Breast epithelium (tissue), 4 donors: ENCODE data around the gene MRPL20. TPM values are rescaled to one million over a fixed set of nuclear protein-coding genes. Genes with fewer than 3 reads are reported as not detected.
"Not testable (repeated sequence)": the region's sequence is repeated elsewhere in the genome, so short reads cannot be mapped to it uniquely, and the experiment has no call there.

ENCODE experiments used
- DNase-seq, 2 donors: peaks; one replicate each; pipeline ENCODE4 v3.0.0-alpha.2; 2019; ENCODE audit warnings: low spot score in 2 of 2
- H3K27ac ChIP-seq, 2 donors: fragments of 200-600 bp; sonication (generic) in 1 of 2; one replicate each; pipeline ENCODE4 v1.5.1; 2016 to 2019; ENCODE audit warnings: mild to moderate bottlenecking in 1 of 2
- H3K27me3 ChIP-seq, 2 donors: fragments of 200-600 bp; sonication (generic) in 1 of 2; one replicate each; pipeline versions ENCODE4 v1.5.1 to v1.6.0; 2017 to 2019; ENCODE audit warnings: control low read depth in 1 of 2, mild to moderate bottlenecking in 1 of 2
- H3K36me3 ChIP-seq: fragments of 200-600 bp; one replicate; pipeline ENCODE4 v1.5.1; 2019
- H3K4me1 ChIP-seq, 2 donors: fragments of 200-600 bp; sonication (generic); one replicate each; pipeline ENCODE4 v1.5.1; 2016 to 2019; ENCODE audit warnings: control low read depth in 1 of 2
- H3K4me3 ChIP-seq, 3 donors: fragments of 200-600 bp; sonication (generic); 1 replicate in 2 of 3; 2 replicates in 1 of 3; pipeline ENCODE4 v1.5.1; 2016 to 2019; ENCODE audit warnings: mild to moderate bottlenecking in 3 of 3, moderate library complexity in 2 of 3
- H3K9me3 ChIP-seq, 2 donors: fragments of 200-600 bp; sonication (generic) in 1 of 2; one replicate each; pipeline ENCODE4 v1.5.1; 2016 to 2019; ENCODE audit warnings: control low read depth in 1 of 2
- CTCF ChIP-seq, 3 donors: fragments of 450-650 bp; IDR thresholded peaks; one replicate each; pipeline ENCODE4 v1.5.1; 2016 to 2017; ENCODE audit warnings: antibody characterized with exemption in 3 of 3, mild to moderate bottlenecking in 3 of 3, moderate library complexity in 3 of 3
- POLR2A ChIP-seq: fragments of 450-650 bp; IDR thresholded peaks from one replicate; pipeline ENCODE4 v1.6.1; 2016; ENCODE audit warnings: antibody characterized with exemption, mild to moderate bottlenecking, moderate library complexity
- POLR2AphosphoS5 ChIP-seq, 3 donors: sonication (generic); formaldehyde crosslinking; IDR thresholded peaks; one replicate each; pipeline ENCODE4 v1.6.1; 2017; ENCODE audit warnings: antibody characterized with exemption in 3 of 3
- intact Hi-C: fragments of 100-400 bp; cut with DNase I; formaldehyde crosslinking; loops from one replicate; pipeline ENCODE4 v1.15.1; 2023; ENCODE audit warnings: low total_unique reads
- total RNA-seq, 3 donors: library from RNA; depleted of rRNA; stranded (reverse); fragments of >200 nt; gene quantifications; one replicate each; pipeline ENCODE4 v1.1.0, GENCODE V29; 2016

MRPL20 gene
- total RNA-seq, 3 donors from 2014 or later: 127 to 149 (median 147) TPM

GRCh38 chr1:1371364-1371745 is 35.7 kb downstream of the MRPL20 start:
- intact Hi-C loops: no loop called here
- H3K27ac ChIP-seq: no peak overlapping the region
- no peaks in the 10 kb centered on the region for H3K9me3 ChIP-seq
- H3K4me1 ChIP-seq: peaks cover 13 to 15% of the 10 kb centered on the region in 2 donors
- H3K27me3 ChIP-seq: no peaks in the 10 kb centered on the region
- TF ChIP-seq CTCF (IDR thresholded peaks at IDR 0.05) (no peak), POLR2AphosphoS5 (IDR thresholded peaks at IDR 0.05) (no peak), POLR2A (no peak)
- no peak for DNase-seq
- H3K36me3 ChIP-seq: no peaks in the 10 kb centered on the region
- H3K4me3 ChIP-seq: no peak overlapping the region

DNA sequence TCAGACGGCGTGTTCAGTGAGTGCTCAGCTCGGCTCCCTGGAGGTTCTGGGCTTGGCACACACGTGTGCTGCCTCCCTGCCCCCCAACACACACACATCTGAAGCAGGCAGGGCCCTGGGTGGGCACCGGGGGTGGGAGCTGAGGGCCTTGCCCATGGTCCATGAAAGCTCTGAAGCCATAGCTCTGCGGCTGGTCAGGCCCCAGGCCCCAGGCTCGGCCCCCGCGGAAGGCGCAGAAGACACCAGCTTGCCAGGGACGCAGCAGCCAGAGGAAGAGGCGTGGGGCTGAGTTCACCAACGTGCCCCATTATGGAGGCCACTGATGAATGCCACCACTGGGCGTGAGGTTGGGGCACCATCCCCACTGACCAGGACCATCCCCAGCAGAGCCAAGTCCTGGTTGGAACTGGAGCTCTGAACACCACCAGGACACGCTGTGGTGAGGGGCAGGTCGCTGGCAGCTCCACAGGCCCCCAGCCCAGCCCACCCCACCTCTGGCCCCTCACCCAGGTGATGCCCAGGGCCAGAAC is 36.3 kb downstream of the MRPL20 start:
- peaks cover 13 to 15% of the 10 kb centered on the region in 2 donors for H3K4me1 ChIP-seq
- H3K9me3 ChIP-seq: no peaks in the 10 kb centered on the region
- H3K4me3 ChIP-seq: no peak overlapping the region
- TF ChIP-seq CTCF (IDR thresholded peaks at IDR 0.05) (no peak), POLR2A (no peak), POLR2AphosphoS5 (IDR thresholded peaks at IDR 0.05) (no peak)
- intact Hi-C loops: no loop called here
- DNase-seq: no peak
- H3K27me3 ChIP-seq: no peaks in the 10 kb centered on the region
- no peaks in the 10 kb centered on the region for H3K36me3 ChIP-seq
- H3K27ac ChIP-seq: no peak overlapping the region

DNA sequence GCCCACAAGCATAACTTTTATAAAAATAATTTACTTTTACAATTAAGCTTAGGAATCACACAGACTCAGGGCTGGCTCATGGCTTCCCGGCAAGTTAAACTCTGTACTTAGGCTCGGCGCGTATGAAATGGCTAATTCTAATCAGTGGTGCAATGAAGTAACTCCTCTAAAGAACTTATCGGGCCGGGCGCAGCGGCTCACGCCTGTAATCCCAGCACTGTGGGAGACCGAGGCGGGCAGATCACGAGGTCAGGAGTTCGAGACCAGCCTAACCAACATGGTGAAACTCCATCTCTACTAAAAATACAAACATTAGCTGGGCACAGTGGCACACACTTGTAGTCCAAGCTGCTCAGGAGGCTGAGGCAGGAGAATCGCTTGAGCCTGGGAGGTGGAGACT is 37.0 kb downstream of the MRPL20 start:
- H3K4me1 ChIP-seq: peaks cover 13 to 15% of the 10 kb centered on the region in 2 donors
- H3K9me3 ChIP-seq, H3K36me3 ChIP-seq, intact Hi-C loops, DNase-seq, H3K27ac ChIP-seq, H3K4me3 ChIP-seq, H3K27me3 ChIP-seq: not testable (repeated sequence)

- DNase-seq: no peak
- no peaks in the 10 kb centered on the region for H3K9me3 ChIP-seq
- H3K4me3 ChIP-seq: no peak overlapping the region
- H3K36me3 ChIP-seq: no peaks in the 10 kb centered on the region
- TF ChIP-seq POLR2A: no peak
- TF ChIP-seq CTCF (IDR thresholded peaks at IDR 0.05): no peak
- H3K27me3 ChIP-seq: no peaks in the 10 kb centered on the region
- peaks cover 0 to 7% of the 10 kb centered on the region in 2 donors for H3K4me1 ChIP-seq
- no peak overlapping the region for H3K27ac ChIP-seq
- intact Hi-C loops: no loop called here
Measured at GRCh38 chr1:1367315-1367714, 39.8 kb downstream of the MRPL20 start.

- Histone ChIP-seq H3K36me3 (no peaks in the 10 kb centered on the region), H3K9me3 (no peaks in the 10 kb centered on the region), H3K27me3 (no peaks in the 10 kb centered on the region), H3K4me3 (no peak overlapping the region), H3K4me1 (peaks cover under 1 to 8% of the 10 kb centered on the region in 2 donors), H3K27ac (no peak overlapping the region)
- TF ChIP-seq POLR2A (no peak), CTCF (IDR thresholded peaks at IDR 0.05) (no peak), POLR2AphosphoS5 (IDR thresholded peaks at IDR 0.05) (no peak)
- intact Hi-C loops: no loop called here
- no peak for DNase-seq
Measured at GRCh38 chr1:1366699-1367066, 40.4 kb downstream of the MRPL20 start.
